Measurements from ENCODE around the gene SEMA3A.

The SEMA3A gene

GRCh38 chr7:84176716-84177115 is 17.9 kb downstream of the SEMA3A start:
- no peak for TF ChIP-seq CTCF (IDR thresholded peaks at IDR 0.05)
- no peak for TF ChIP-seq ZFX (IDR thresholded peaks at IDR 0.05; ENCODE audit: borderline replicate concordance)
- H3K27ac ChIP-seq = no peak overlapping the region

GRCh38 chr7:84175461-84175860 is 19.1 kb downstream of the SEMA3A start:
- no peak overlapping the region for H3K27ac ChIP-seq
- TF ChIP-seq ZFX (IDR thresholded peaks at IDR 0.05; ENCODE audit: borderline replicate concordance) = no peak
- no peak for TF ChIP-seq CTCF (IDR thresholded peaks at IDR 0.05)

GRCh38 chr7:84170646-84171045 is 23.9 kb downstream of the SEMA3A start:
- H3K27ac ChIP-seq = no peak overlapping the region
- no peak for TF ChIP-seq CTCF (IDR thresholded peaks at IDR 0.05)
- TF ChIP-seq ZFX (IDR thresholded peaks at IDR 0.05; ENCODE audit: borderline replicate concordance) = no peak

- no peak overlapping the region for H3K27ac ChIP-seq
- TF ChIP-seq CTCF (IDR thresholded peaks at IDR 0.05) (no peak), ZFX (IDR thresholded peaks at IDR 0.05; ENCODE audit: borderline replicate concordance) (no peak)
These were observed 32.0 kb downstream of the SEMA3A start for GRCh38 chr7:84162584-84162983.

GRCh38 chr7:84162125-84162524 is 32.5 kb downstream of the SEMA3A start:
- H3K27ac ChIP-seq = no peak overlapping the region
- TF ChIP-seq ZFX (IDR thresholded peaks at IDR 0.05; ENCODE audit: borderline replicate concordance) = no peak
- TF ChIP-seq CTCF (IDR thresholded peaks at IDR 0.05) = no peak

GRCh38 chr7:84161398-84161797 is 33.2 kb downstream of the SEMA3A start:
- no peak overlapping the region for H3K27ac ChIP-seq
- TF ChIP-seq CTCF (IDR thresholded peaks at IDR 0.05) = no peak
- TF ChIP-seq ZFX (IDR thresholded peaks at IDR 0.05; ENCODE audit: borderline replicate concordance) = no peak

- no peak for TF ChIP-seq CTCF (IDR thresholded peaks at IDR 0.05)
- TF ChIP-seq ZFX (IDR thresholded peaks at IDR 0.05; ENCODE audit: borderline replicate concordance) = no peak
- no peak overlapping the region for H3K27ac ChIP-seq
These were observed 35.2 kb downstream of the SEMA3A start for GRCh38 chr7:84159435-84159834.

Measured in 22Rv1 (cell line).